NCI-H2107 (cell line): ENCODE results near the gene LIN28B.
"Not testable (repeated sequence)": the region's sequence is repeated elsewhere in the genome, so short reads cannot be mapped to it uniquely, and the experiment has no call there.

Experiments used
- DNase-seq: peaks from one replicate; lab custom pipeline; 2025; lab: John Stamatoyannopoulos, UW

The LIN28B gene

GRCh38 chr6:105013459-105013858, 56.6 kb downstream of the LIN28B start:
- not testable (repeated sequence) for DNase-seq

- DNase-seq = no peak
These were observed 57.5 kb downstream of the LIN28B start for GRCh38 chr6:105014448-105014847.

- no peak for DNase-seq
These were observed 58.0 kb downstream of the LIN28B start for GRCh38 chr6:105014954-105015353.

- no peak for DNase-seq
These were observed 58.6 kb downstream of the LIN28B start for GRCh38 chr6:105015482-105015881.

GRCh38 chr6:105019285-105019684, 62.4 kb downstream of the LIN28B start:
- DNase-seq = no peak

- no peak for DNase-seq
These were observed 64.5 kb downstream of the LIN28B start for GRCh38 chr6:105021399-105021798.

- DNase-seq = no peak
These were observed 65.5 kb downstream of the LIN28B start for GRCh38 chr6:105022416-105022815.

GRCh38 chr6:105024803-105025202, 67.9 kb downstream of the LIN28B start:
- no peak for DNase-seq

- no peak for DNase-seq
These were observed 72.0 kb downstream of the LIN28B start for GRCh38 chr6:105028898-105029297.

- DNase-seq = no peak
These were observed 72.7 kb downstream of the LIN28B start for GRCh38 chr6:105029581-105029980.

- DNase-seq = no peak
These were observed 77.6 kb downstream of the LIN28B start for GRCh38 chr6:105034470-105034869.

- no peak for DNase-seq
These were observed 78.4 kb downstream of the LIN28B start for GRCh38 chr6:105035299-105035698.

GRCh38 chr6:105036351-105036750, 79.4 kb downstream of the LIN28B start:
- DNase-seq = no peak

GRCh38 chr6:105038259-105038658, 81.4 kb downstream of the LIN28B start:
- no peak for DNase-seq

GRCh38 chr6:105041880-105042279, 85.0 kb downstream of the LIN28B start:
- no peak for DNase-seq

GRCh38 chr6:105042648-105043047, 85.7 kb downstream of the LIN28B start:
- no peak for DNase-seq

- no peak for DNase-seq
These were observed 87.1 kb downstream of the LIN28B start for GRCh38 chr6:105043979-105044378.

- DNase-seq = no peak
These were observed 88.6 kb downstream of the LIN28B start for GRCh38 chr6:105045526-105045925.

- no peak for DNase-seq
These were observed 95.1 kb downstream of the LIN28B start for GRCh38 chr6:105051941-105052471.

GRCh38 chr6:105056646-105057045, 99.7 kb downstream of the LIN28B start:
- no peak for DNase-seq

- no peak for DNase-seq
These were observed 100.3 kb downstream of the LIN28B start for GRCh38 chr6:105057160-105057559.

- DNase-seq = no peak
These were observed 101.4 kb downstream of the LIN28B start for GRCh38 chr6:105058316-105058715.

- no peak for DNase-seq
These were observed 101.9 kb downstream of the LIN28B start for GRCh38 chr6:105058846-105059245.

- no peak for DNase-seq
These were observed 109.3 kb downstream of the LIN28B start for GRCh38 chr6:105066233-105066632.

GRCh38 chr6:105066836-105067235, 109.9 kb downstream of the LIN28B start:
- no peak for DNase-seq
